H1 (cell line): ENCODE data around the gene NOG. TPM values are rescaled to one million over a fixed set of nuclear protein-coding genes. Genes with fewer than 3 reads are reported as not detected.

Experiments used
- EGR1 ChIP-seq: IDR thresholded peaks from 2 replicates; pipeline ENCODE4 v1.6.1; 2011; ENCODE audit warnings: low read depth, low read length, borderline replicate concordance
- polyA plus RNA-seq, 7 experiments: library from polyadenylated mRNA; depleted of rRNA in 3 of 7; stranded (reverse) in 5 of 7; unstranded in 2 of 7; fragments of >200 nt in 5 of 7; fragments of 200-250 nt in 2 of 7; gene quantifications; 1 replicate in 5 of 7; 2 replicates in 1 of 7; 4 replicates in 1 of 7; pipeline versions ENCODE4 v1.2.1 to v1.2.3, GENCODE V29; 2011 to 2013; ENCODE audit warnings: missing spikeins in 2 of 7, mixed read lengths in 2 of 7
- total RNA-seq: library from RNA; stranded (reverse); fragmentation: NEBNext Ultra II Directional; extraction: Animal tissue kit (Norgen Biotek cat#: 25700); gene quantifications from 2 replicates; pipeline ENCODE4 v1.2.1, GENCODE V29; 2021

Gene NOG
- total and polyA plus RNA-seq, 2 of the 8 experiments (the other 6 are each of a cell fraction or from before 2014, with no cell fraction given) = 0.35 TPM

DNA sequence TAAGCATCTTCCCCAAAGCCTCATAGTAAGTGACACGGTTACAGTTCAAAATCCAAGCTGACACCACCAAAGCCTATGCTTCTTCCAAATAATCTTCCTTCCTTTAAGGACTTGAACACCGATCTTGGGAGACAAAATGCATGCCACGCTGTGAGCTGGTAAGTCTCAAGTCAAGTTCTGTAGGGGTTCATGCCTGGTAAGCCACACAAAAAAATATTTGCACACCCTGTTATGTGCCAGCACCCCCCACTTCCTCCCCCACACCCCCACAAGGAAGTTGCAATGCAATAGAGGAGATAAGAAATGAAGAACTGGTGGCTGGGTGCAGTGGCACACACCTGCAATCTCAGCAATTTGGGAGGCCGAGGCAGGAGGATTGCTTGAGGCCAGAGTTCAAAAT is 5.6 kb downstream of the NOG start (continued):
- TF ChIP-seq EGR1 = no peak
